ENCODE measurements around the gene DHFR. TPM values are rescaled to one million over a fixed set of nuclear protein-coding genes. Genes with fewer than 3 reads are reported as not detected.

DHFR gene
- total and polyA plus RNA-seq, 2 of the 8 experiments (the other 6 are each of a cell fraction or from before 2014, with no cell fraction given), result 46.4 to 88.9 TPM

DNA sequence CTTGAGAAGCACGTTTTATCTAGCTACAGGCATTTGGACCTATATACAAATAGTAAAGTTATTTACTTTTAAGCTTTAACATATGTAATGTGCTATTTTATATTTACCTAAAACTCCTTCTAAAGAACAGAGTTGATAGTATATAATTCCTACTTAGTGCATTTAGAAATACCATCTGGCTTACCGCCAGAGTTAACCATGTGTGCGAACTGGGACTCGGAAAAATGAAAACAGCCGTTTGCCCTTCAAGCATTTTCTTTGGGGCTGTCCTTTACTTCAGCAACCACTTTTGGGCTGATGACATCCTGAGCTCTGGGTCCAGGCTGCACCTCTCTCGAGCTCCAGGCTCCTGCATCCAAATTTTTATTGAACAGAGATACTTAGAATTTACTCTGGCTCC lies 21.9 kb upstream of the DHFR start:
- no peaks in the 10 kb centered on the region; a peak in 1 of 4 replicates for H3K79me2 ChIP-seq (ENCODE audit: control insufficient read depth in 1 of 2, insufficient read depth in 2 of 2, low read length in 2 of 2)
- H2BK120ac ChIP-seq (replicated peaks; ENCODE audit: low read depth, low read length), result no peak overlapping the region
- no peaks in the 10 kb centered on the region for H3K27me3 ChIP-seq (replicated peaks in 1 of 4; ENCODE audit: control insufficient read depth in 3 of 4, extremely low read depth in 1 of 4, insufficient read depth in 3 of 4, low read length in 3 of 4)
- H3K36me3 ChIP-seq (ENCODE audit: control insufficient read depth in 2 of 4, insufficient read depth in 4 of 4, low read length in 3 of 4), result peaks cover 2 to 34% (median 19%) of the 10 kb centered on the region in 4 experiments; a peak in 7 of 8 replicates
- H3K9ac ChIP-seq (replicated peaks in 1 of 4; ENCODE audit: extremely low read depth in 1 of 4, low read depth in 3 of 4, low read length in 3 of 4), result no peak overlapping the region
- H3K18ac ChIP-seq (ENCODE audit: extremely low read depth, low read length), result no peak overlapping the region
- no peak overlapping the region for H2AK5ac ChIP-seq (ENCODE audit: low read depth, low read length)
- no peak overlapping the region for H2BK5ac ChIP-seq (ENCODE audit: low read depth, low read length)
- FAIRE-seq (no peak), DNase-seq (ENCODE audit: low read depth in 1 of 2, low spot score in 2 of 2) (no peak)
- no peak overlapping the region for H3K4ac ChIP-seq (replicated peaks; ENCODE audit: insufficient read length, low read depth, low read length)
- no peak overlapping the region for H2BK12ac ChIP-seq (ENCODE audit: low read depth, low read length)
- H4K20me1 ChIP-seq (replicated peaks in 1 of 2; ENCODE audit: control insufficient read depth in 1 of 2, insufficient read depth in 2 of 2, low read length in 2 of 2), result no peaks in the 10 kb centered on the region
- no peak overlapping the region for H3K4me3 ChIP-seq (ENCODE audit: extremely low read depth in 1 of 4, insufficient read depth in 2 of 4, low read depth in 3 of 4, low read length in 4 of 4)
- H2BK20ac ChIP-seq (ENCODE audit: low read length), result no peak overlapping the region
- no peak overlapping the region for H3K23ac ChIP-seq (ENCODE audit: insufficient read length)
- no peak for TF ChIP-seq TAF7 (optimal IDR thresholded peaks at IDR 0.05; ENCODE audit: borderline replicate concordance, low read depth, low read length)
- no peak for TF ChIP-seq CTBP2 (IDR thresholded peaks at IDR 0.05; ENCODE audit: borderline replicate concordance, insufficient read depth, insufficient read length, low read length)
- TF ChIP-seq SRF (IDR thresholded peaks at IDR 0.05; ENCODE audit: low read depth, low read length), result no peak
- TF ChIP-seq, protein P1, sequence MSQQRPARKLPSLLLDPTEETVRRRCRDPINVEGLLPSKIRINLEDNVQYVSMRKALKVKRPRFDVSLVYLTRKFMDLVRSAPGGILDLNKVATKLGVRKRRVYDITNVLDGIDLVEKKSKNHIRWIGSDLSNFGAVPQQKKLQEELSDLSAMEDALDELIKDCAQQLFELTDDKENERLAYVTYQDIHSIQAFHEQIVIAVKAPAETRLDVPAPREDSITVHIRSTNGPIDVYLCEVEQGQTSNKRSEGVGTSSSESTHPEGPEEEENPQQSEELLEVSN (IDR thresholded peaks at IDR 0.05), result no peak
- TF ChIP-seq KDM1A (IDR thresholded peaks at IDR 0.05; ENCODE audit: borderline replicate concordance, low read length), result no peak
- no peak for TF ChIP-seq RXRA (IDR thresholded peaks at IDR 0.05; ENCODE audit: insufficient read depth, low read depth, low read length)
- no peak overlapping the region for H3K14ac ChIP-seq (ENCODE audit: insufficient read length)
- no peaks in the 10 kb centered on the region for H3K4me1 ChIP-seq (replicated peaks in 1 of 4; ENCODE audit: control insufficient read depth in 3 of 4, insufficient read depth in 4 of 4, low read length in 3 of 4)
- H3K27ac ChIP-seq (ENCODE audit: low read depth, low read length), result no peak overlapping the region
- H2AFZ ChIP-seq (ENCODE audit: low read length), result no peak overlapping the region
- H4K5ac ChIP-seq (ENCODE audit: insufficient read length, low read depth, low read length), result no peak overlapping the region
- H3K9me3 ChIP-seq (ENCODE audit: insufficient read depth in 2 of 2, low read depth in 1 of 2, low read length in 1 of 2), result no peaks in the 10 kb centered on the region
- H3K79me1 ChIP-seq (ENCODE audit: low read depth, low read length), result no peaks in the 10 kb centered on the region
- no peak overlapping the region for H2BK15ac ChIP-seq (ENCODE audit: low read length)
- WGBS, 2 experiments (ENCODE audit: extremely low coverage in 1 of 2, insufficient coverage in 1 of 2, insufficient read length in 1 of 2, insufficient replicate concordance in 2 of 2, low coverage in 1 of 2, low lambda C conversion rate in 2 of 2, missing lambda C conversion rate in 1 of 2), result 92% methylated on average over 6 of the region's 6 CpGs; no CpG with 5 or more reads in 1 of the 2 experiments
- no peaks in the 10 kb centered on the region for H3K23me2 ChIP-seq (ENCODE audit: low read depth, low read length)
- no peak overlapping the region for H3K4me2 ChIP-seq (ENCODE audit: insufficient read depth in 1 of 2, low read depth in 2 of 2, low read length in 2 of 2)
- CTCF ChIA-PET (ENCODE audit: partially characterized antibody), result interaction anchor here (0.6 to 1.2 kb wide), 2 partner anchors 9 to 189 kb away, joined by 3 to 4 read pairs; no protein-coding TSS in a partner anchor
- POLR2A ChIA-PET (ENCODE audit: partially characterized antibody), result interaction anchor here (0.6 kb wide), 2 partner anchors 17 to 222 kb away, joined by 3 to 4 read pairs; no protein-coding TSS in a partner anchor
- H3K56ac ChIP-seq (replicated peaks; ENCODE audit: insufficient read length, low read depth, low read length), result no peak overlapping the region
- H4K8ac ChIP-seq (ENCODE audit: extremely low read depth, insufficient read depth, low read length), result no peak overlapping the region
- no peak overlapping the region for H4K91ac ChIP-seq (replicated peaks; ENCODE audit: insufficient read length, low read length)
